WTC11 (cell line): ENCODE data around the gene C10orf67. TPM values are rescaled to one million over a fixed set of nuclear protein-coding genes. Genes with fewer than 3 reads are reported as not detected.

Source experiments
- ATAC-seq: fragments of 200-7000 bp; cut with Tn5 transposase; 2 replicates; pipeline ENCODE4 v1.10.0; 2021; ENCODE audit warnings: mild to moderate bottlenecking, moderate library complexity
- CTCF ChIA-PET: fragments of 300-600 bp; sonication (Branson Sonifier 250); formaldehyde crosslinking; loops from one replicate; lab custom pipeline; 2021; ENCODE audit warnings: antibody characterized with exemption; lab: Charles Lee
- POLR2A ChIA-PET: fragments of 350-600 bp; sonication (Branson Sonifier 250); formaldehyde crosslinking; loops from one replicate; lab custom pipeline; 2021; ENCODE audit warnings: antibody characterized with exemption; lab: Charles Lee
- DNase-seq: peaks from one replicate; pipeline ENCODE4 v3.0.0; 2021; ENCODE audit warnings: low spot score
- H3K27ac Mint-ChIP-seq: 2 replicates; pipeline ENCODE4 v1.8.0; 2021; ENCODE audit warnings: mixed read lengths
- H3K27me3 Mint-ChIP-seq: 2 replicates; pipeline ENCODE4 v1.8.0; 2021; ENCODE audit warnings: low read depth, mild to moderate bottlenecking, moderate library complexity, mixed read lengths
- H3K36me3 Mint-ChIP-seq: 2 replicates; pipeline ENCODE4 v1.8.0; 2021; ENCODE audit warnings: mixed read lengths
- H3K4me1 Mint-ChIP-seq: 2 replicates; pipeline ENCODE4 v1.8.0; 2022; ENCODE audit warnings: mixed read lengths
- H3K4me3 Mint-ChIP-seq: 2 replicates; pipeline ENCODE4 v1.8.0; 2021; ENCODE audit warnings: mild to moderate bottlenecking, moderate library complexity, mixed read lengths
- H3K9me3 Mint-ChIP-seq: 2 replicates; pipeline ENCODE4 v1.8.0; 2021; ENCODE audit warnings: mixed read lengths
- ATF3 ChIP-seq: sonication (generic); formaldehyde crosslinking; conservative IDR thresholded peaks from 2 replicates; pipeline ENCODE4 v1.8.1; 2022; ENCODE audit warnings: mild to moderate bottlenecking, missing genetic modification reagents
- CBFB ChIP-seq: sonication (generic); formaldehyde crosslinking; IDR thresholded peaks from 2 replicates; pipeline ENCODE4 v1.8.1; 2022; ENCODE audit warnings: mild to moderate bottlenecking, low read depth, missing genetic modification reagents
- CTCF ChIP-seq: fragments of 200-600 bp; IDR thresholded peaks from 2 replicates; pipeline ENCODE4 v1.8.0; 2022; ENCODE audit warnings: antibody characterized with exemption
- E2F1 ChIP-seq: sonication (generic); formaldehyde crosslinking; IDR thresholded peaks from 2 replicates; pipeline ENCODE4 v1.8.0; 2022; ENCODE audit warnings: mild to moderate bottlenecking, missing genetic modification reagents
- E2F5 ChIP-seq: sonication (generic); formaldehyde crosslinking; IDR thresholded peaks from 2 replicates; pipeline ENCODE4 v1.8.1; 2022; ENCODE audit warnings: mild to moderate bottlenecking, moderate library complexity, missing genetic modification reagents
- ETV6 ChIP-seq: sonication (generic); formaldehyde crosslinking; IDR thresholded peaks from 2 replicates; pipeline ENCODE4 v1.8.1; 2022; ENCODE audit warnings: mild to moderate bottlenecking, missing genetic modification reagents
- FOXK1 ChIP-seq: sonication (generic); formaldehyde crosslinking; IDR thresholded peaks from 2 replicates; pipeline ENCODE4 v1.8.0; 2022; ENCODE audit warnings: mild to moderate bottlenecking, moderate library complexity, missing genetic modification reagents
- FOXP4 ChIP-seq: sonication (generic); formaldehyde crosslinking; IDR thresholded peaks from 2 replicates; pipeline ENCODE4 v1.8.0; 2022; ENCODE audit warnings: mild to moderate bottlenecking, missing genetic modification reagents
- HMGA2 ChIP-seq: fragments of 250-450 bp; sonication (Bioruptor Pico); IDR thresholded peaks from 2 replicates; pipeline ENCODE4 v1.4.0; 2021; ENCODE audit warnings: mild to moderate bottlenecking, moderate library complexity
- MXD4 ChIP-seq: fragments of 250-450 bp; sonication (Bioruptor Pico); IDR thresholded peaks from 2 replicates; pipeline ENCODE4 v1.8.0; 2021; ENCODE audit warnings: mild to moderate bottlenecking, moderate library complexity, borderline replicate concordance
- NR2C2 ChIP-seq: sonication (generic); formaldehyde crosslinking; IDR thresholded peaks from 2 replicates; pipeline ENCODE4 v1.8.0; 2022; ENCODE audit warnings: mild to moderate bottlenecking, missing genetic modification reagents
- RORB ChIP-seq: fragments of 250-450 bp; sonication (Bioruptor Pico); IDR thresholded peaks from 2 replicates; pipeline ENCODE4 v1.9.0; 2021; ENCODE audit warnings: mild to moderate bottlenecking
- SP1 ChIP-seq: sonication (generic); formaldehyde crosslinking; conservative IDR thresholded peaks from 2 replicates; pipeline ENCODE4 v1.8.1; 2022; ENCODE audit warnings: missing genetic modification reagents
- TEAD4 ChIP-seq: sonication (generic); formaldehyde crosslinking; IDR thresholded peaks from 2 replicates; pipeline ENCODE4 v1.8.0; 2022; ENCODE audit warnings: mild to moderate bottlenecking, missing genetic modification reagents
- TP53 ChIP-seq: sonication (generic); formaldehyde crosslinking; IDR thresholded peaks from 2 replicates; pipeline ENCODE4 v1.8.1; 2023; ENCODE audit warnings: mild to moderate bottlenecking, missing genetic modification reagents
- USF1 ChIP-seq: sonication (generic); formaldehyde crosslinking; IDR thresholded peaks from 2 replicates; pipeline ENCODE4 v1.8.0; 2022; ENCODE audit warnings: mild to moderate bottlenecking, missing genetic modification reagents
- USF2 ChIP-seq: sonication (generic); formaldehyde crosslinking; IDR thresholded peaks from 2 replicates; pipeline ENCODE4 v1.8.1; 2023; ENCODE audit warnings: mild to moderate bottlenecking, missing genetic modification reagents, moderate library complexity
- ZBTB21 ChIP-seq: sonication (generic); formaldehyde crosslinking; IDR thresholded peaks from 2 replicates; pipeline ENCODE4 v1.8.1; 2023; ENCODE audit warnings: mild to moderate bottlenecking, missing genetic modification reagents, borderline replicate concordance
- ZNF219 ChIP-seq: sonication (generic); formaldehyde crosslinking; IDR thresholded peaks from 2 replicates; pipeline ENCODE4 v1.8.0; 2023; ENCODE audit warnings: missing genetic modification reagents, mild to moderate bottlenecking, borderline replicate concordance
- ZNF232 ChIP-seq: sonication (generic); formaldehyde crosslinking; IDR thresholded peaks from 2 replicates; pipeline ENCODE4 v1.8.0; 2022; ENCODE audit warnings: mild to moderate bottlenecking, missing genetic modification reagents
- ZNF281 ChIP-seq: sonication (generic); formaldehyde crosslinking; IDR thresholded peaks from 2 replicates; pipeline ENCODE4 v1.8.0; 2023; ENCODE audit warnings: mild to moderate bottlenecking, missing genetic modification reagents
- ZNF416 ChIP-seq: fragments of 250-450 bp; sonication (Bioruptor Pico); IDR thresholded peaks from 2 replicates; pipeline ENCODE4 v1.9.0; 2021; ENCODE audit warnings: mild to moderate bottlenecking, inconsistent platforms
- ZNF671 ChIP-seq: fragments of 250-450 bp; sonication (Bioruptor Pico); IDR thresholded peaks from 2 replicates; pipeline ENCODE4 v1.8.0; 2021; ENCODE audit warnings: mild to moderate bottlenecking
- total RNA-seq: library from RNA; stranded (reverse); gene quantifications from 3 replicates; pipeline ENCODE4 v1.2.3, GENCODE V29; 2021

The C10orf67 gene
- total RNA-seq, 1 experiment from 2014 or later: not detected

GRCh38 chr10:23326544-23327307 lies 17.9 kb downstream of the C10orf67 start:
- H3K36me3 Mint-ChIP-seq: no peaks in the 10 kb centered on the region
- H3K4me1 Mint-ChIP-seq: no peaks in the 10 kb centered on the region
- no peak overlapping the region for H3K4me3 Mint-ChIP-seq
- ChIA-PET CTCF (no interaction called here), POLR2A (no interaction called here)
- no peak overlapping the region for H3K27ac Mint-ChIP-seq
- H3K9me3 Mint-ChIP-seq: no peaks in the 10 kb centered on the region
- no peak for TF ChIP-seq MXD4 (CRISPR knock-in tag)
- TF ChIP-seq ATF3 (CRISPR knock-in tag): no peak
- TF ChIP-seq ETV6 (CRISPR knock-in tag): no peak
- TF ChIP-seq ZNF281 (CRISPR knock-in tag): no peak
- no peak for TF ChIP-seq NR2C2 (CRISPR knock-in tag)
- TF ChIP-seq FOXK1: no peak
- no peak for ATAC-seq
- no peaks in the 10 kb centered on the region for H3K27me3 Mint-ChIP-seq
- no peak for DNase-seq

GRCh38 chr10:23325132-23325531 lies 19.5 kb downstream of the C10orf67 start:
- Mint-ChIP-seq H3K27me3 (no peaks in the 10 kb centered on the region), H3K9me3 (no peaks in the 10 kb centered on the region), H3K4me1 (no peaks in the 10 kb centered on the region), H3K4me3 (no peak overlapping the region), H3K27ac (no peak overlapping the region), H3K36me3 (no peaks in the 10 kb centered on the region)
- TF ChIP-seq TEAD4 (CRISPR knock-in tag): no peak
- no peak for TF ChIP-seq HMGA2
- no peak for TF ChIP-seq CTCF
- no peak for TF ChIP-seq E2F1 (CRISPR knock-in tag)
- no peak for TF ChIP-seq RORB (CRISPR knock-in tag)
- no peak for TF ChIP-seq FOXP4 (CRISPR knock-in tag)
- no peak for TF ChIP-seq CBFB (CRISPR knock-in tag)
- TF ChIP-seq ETV6 (CRISPR knock-in tag): no peak
- no peak for TF ChIP-seq ZBTB21 (CRISPR knock-in tag)
- no peak for TF ChIP-seq SP1 (CRISPR knock-in tag)
- TF ChIP-seq ZNF219 (CRISPR knock-in tag): no peak
- TF ChIP-seq USF2: no peak
- TF ChIP-seq TP53 (CRISPR knock-in tag): no peak
- no peak for TF ChIP-seq USF1 (CRISPR knock-in tag)
- TF ChIP-seq NR2C2 (CRISPR knock-in tag): no peak
- no peak for TF ChIP-seq ZNF671 (CRISPR knock-in tag)
- TF ChIP-seq ZNF232 (CRISPR knock-in tag): no peak
- TF ChIP-seq E2F5 (CRISPR knock-in tag): no peak
- no peak for TF ChIP-seq ZNF416 (CRISPR knock-in tag)
- POLR2A ChIA-PET: no interaction called here
- DNase-seq (no peak), ATAC-seq (no peak)
- CTCF ChIA-PET: interaction anchor here (0.7 to 1.5 kb wide), 2 partner anchors 167 kb away, joined by 3 to 4 read pairs; no protein-coding TSS in a partner anchor
